Psoas muscle (tissue), 8 donors: ENCODE measurements around the gene BCLAF1. TPM values are rescaled to one million over a fixed set of nuclear protein-coding genes. Genes with fewer than 3 reads are reported as not detected.

Experiments
- ATAC-seq, 4 donors: fragments of 200-7000 bp; cut with Tn5 transposase; one replicate each; pipeline ENCODE4 v1.9.1; 2020; ENCODE audit warnings: moderate library complexity in 3 of 4, mild to moderate bottlenecking in 2 of 4
- DNase-seq, 2 donors: peaks; one replicate each; pipeline ENCODE4 v3.0.0-alpha.2; 2020
- H3K27ac ChIP-seq: fragments of 200-600 bp; one replicate; pipeline ENCODE4 v1.8.0; 2022
- H3K27me3 ChIP-seq, 3 donors: fragments of 200-600 bp in 1 of 3; one replicate each; pipeline versions ENCODE4 v1.6.1 to v1.8.0; 2013 to 2022; ENCODE audit warnings: low read length in 2 of 3, mild to moderate bottlenecking in 2 of 3, moderate library complexity in 1 of 3; ENCODE audit not compliant: insufficient read depth in 3 of 3
- H3K36me3 ChIP-seq, 2 donors: fragments of 200-600 bp in 1 of 2; one replicate each; pipeline versions ENCODE4 v1.6.1 to v1.8.0; 2013 to 2022; ENCODE audit warnings: low read depth in 1 of 2, mild to moderate bottlenecking in 1 of 2, moderate library complexity in 1 of 2; ENCODE audit not compliant: insufficient read depth in 1 of 2
- H3K4me1 ChIP-seq: fragments of 200-600 bp; one replicate; pipeline ENCODE4 v1.8.0; 2022
- H3K4me3 ChIP-seq: fragments of 200-600 bp; one replicate; pipeline ENCODE4 v1.8.0; 2022; ENCODE audit warnings: mild to moderate bottlenecking
- H3K9me3 ChIP-seq: fragments of 200-600 bp; one replicate; pipeline ENCODE4 v1.8.0; 2022
- WGBS, 3 donors: extraction: QIAGEN DNeasy Blood & Tissue Kit; methylation state at CpG; one replicate each; pipeline versions ENCODE4 v1.1.6 to v1.1.7; 2013; 5-methylcytosine and 5-hydroxymethylcytosine counted together
- intact Hi-C, 2 donors: fragments of 100-400 bp; cut with DNase I; formaldehyde crosslinking; loops; one replicate each; pipeline versions ENCODE4 v1.11.0 to v1.14.2; 2022
- polyA plus RNA-seq, 3 donors: library from polyadenylated mRNA; stranded (reverse); fragments of 200-250 nt; gene quantifications; one replicate each; pipeline ENCODE4 v1.2.3, GENCODE V29; 2013
- total RNA-seq, 4 donors: library from RNA; stranded (reverse); fragmentation: NEBNext Ultra II Directional in 2 of 4; extraction: Animal tissue kit (Norgen Biotek cat#: 25700) in 2 of 4; gene quantifications; one replicate each; pipeline versions ENCODE4 v1.2.1 to v1.2.4, GENCODE V29; 2021 to 2023
- TF ChIP-seq, protein P1 (sequence below): fragments of 200-600 bp; IDR thresholded peaks from one replicate; pipeline ENCODE4 v1.8.0; 2022; ENCODE audit warnings: antibody characterized with exemption
- donor health status: healthy with polysubstance abuse.
- donor health status: DM: no; HTN: no; CAD: no; lungs with moderate emphysema.
- donor health status: Bipolar disorder and iron deficiency.
- donor health status: healthy.
- donor health status: DM: yes; HTN: yes; CAD: no.
- donor health status: DM: no; HTN: no; CAD: no.
- donor health status: DM: no; HTN: no; CAD: no.
- donor health status: DM: yes; HTN: yes; CAD: no.

BCLAF1 gene
- total and polyA plus RNA-seq, 7 donors = 22.9 to 110 (median 82.5) TPM

DNA sequence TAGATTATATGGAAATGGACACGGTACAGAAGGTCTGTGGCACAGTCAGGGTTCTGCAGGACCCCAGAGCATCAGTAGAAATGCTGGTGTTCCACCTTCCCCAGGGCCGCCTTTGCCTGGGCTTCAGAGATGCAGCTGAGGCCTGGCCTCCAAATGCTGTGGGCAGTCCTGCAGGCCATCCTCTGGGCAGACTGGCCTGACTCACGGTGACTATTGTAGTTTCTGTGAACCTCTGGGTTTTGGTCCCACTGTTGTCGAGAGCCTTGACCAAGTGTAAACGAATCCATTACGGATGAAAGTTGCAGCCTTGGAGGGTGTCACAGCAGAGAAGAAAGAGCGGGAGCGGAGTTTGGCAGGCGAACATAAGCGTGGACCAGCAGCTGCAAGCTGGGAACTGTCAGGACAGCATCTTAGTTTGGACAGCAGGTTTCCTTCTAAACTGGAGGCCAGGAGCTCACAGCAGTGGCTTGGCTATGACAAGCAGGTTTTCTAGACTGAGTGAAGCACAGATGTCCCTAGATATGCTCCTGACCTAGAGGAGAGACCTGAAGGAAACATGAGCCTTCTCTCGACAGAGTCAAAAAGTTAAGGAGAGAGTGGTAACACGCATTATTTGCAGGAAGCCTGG is 46.2 kb upstream of the BCLAF1 start:
- Histone ChIP-seq H3K9me3 (no peaks in the 10 kb centered on the region), H3K27me3 (no peaks in the 10 kb centered on the region), H3K27ac (no peak overlapping the region), H3K4me1 (no peaks in the 10 kb centered on the region), H3K4me3 (no peak overlapping the region), H3K36me3 (no peaks in the 10 kb centered on the region)
- TF ChIP-seq, protein P1, sequence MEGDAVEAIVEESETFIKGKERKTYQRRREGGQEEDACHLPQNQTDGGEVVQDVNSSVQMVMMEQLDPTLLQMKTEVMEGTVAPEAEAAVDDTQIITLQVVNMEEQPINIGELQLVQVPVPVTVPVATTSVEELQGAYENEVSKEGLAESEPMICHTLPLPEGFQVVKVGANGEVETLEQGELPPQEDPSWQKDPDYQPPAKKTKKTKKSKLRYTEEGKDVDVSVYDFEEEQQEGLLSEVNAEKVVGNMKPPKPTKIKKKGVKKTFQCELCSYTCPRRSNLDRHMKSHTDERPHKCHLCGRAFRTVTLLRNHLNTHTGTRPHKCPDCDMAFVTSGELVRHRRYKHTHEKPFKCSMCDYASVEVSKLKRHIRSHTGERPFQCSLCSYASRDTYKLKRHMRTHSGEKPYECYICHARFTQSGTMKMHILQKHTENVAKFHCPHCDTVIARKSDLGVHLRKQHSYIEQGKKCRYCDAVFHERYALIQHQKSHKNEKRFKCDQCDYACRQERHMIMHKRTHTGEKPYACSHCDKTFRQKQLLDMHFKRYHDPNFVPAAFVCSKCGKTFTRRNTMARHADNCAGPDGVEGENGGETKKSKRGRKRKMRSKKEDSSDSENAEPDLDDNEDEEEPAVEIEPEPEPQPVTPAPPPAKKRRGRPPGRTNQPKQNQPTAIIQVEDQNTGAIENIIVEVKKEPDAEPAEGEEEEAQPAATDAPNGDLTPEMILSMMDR = no peak
- 49 to 59% (median 57%) methylated on average over 12 of the region's 12 CpGs for WGBS, 3 donors
- DNase-seq (no peak), ATAC-seq (no peak)
- intact Hi-C loops = no loop called here

DNA sequence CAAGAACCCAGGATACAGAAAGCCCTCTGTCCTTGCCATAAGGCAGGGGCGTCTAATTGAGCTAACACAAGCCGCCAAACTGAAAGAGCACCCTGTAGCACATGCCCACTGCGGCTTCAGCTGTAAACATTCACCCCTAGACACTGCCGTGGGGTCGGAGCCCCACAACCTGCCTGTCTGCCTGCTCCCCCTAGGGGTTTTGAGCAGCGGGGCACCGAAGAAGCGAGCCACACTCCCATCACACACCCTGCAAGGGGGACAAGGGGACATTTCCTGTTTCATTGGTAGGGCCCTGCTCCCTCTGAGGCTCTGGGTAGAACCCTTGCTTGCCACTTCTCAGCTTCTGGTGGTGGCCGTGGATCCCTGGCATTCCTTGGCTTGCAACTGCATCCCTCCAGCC is 45.2 kb upstream of the BCLAF1 start:
- DNase-seq (no peak), ATAC-seq (no peak)
- TF ChIP-seq, protein P1 = no peak
- 78 to 84% (median 82%) methylated on average over 9 of the region's 9 CpGs for WGBS, 3 donors
- Histone ChIP-seq H3K4me3 (no peak overlapping the region), H3K9me3 (no peaks in the 10 kb centered on the region), H3K36me3 (no peaks in the 10 kb centered on the region), H3K27me3 (no peaks in the 10 kb centered on the region), H3K4me1 (no peaks in the 10 kb centered on the region), H3K27ac (no peak overlapping the region)
- intact Hi-C loops = no loop called here

DNA sequence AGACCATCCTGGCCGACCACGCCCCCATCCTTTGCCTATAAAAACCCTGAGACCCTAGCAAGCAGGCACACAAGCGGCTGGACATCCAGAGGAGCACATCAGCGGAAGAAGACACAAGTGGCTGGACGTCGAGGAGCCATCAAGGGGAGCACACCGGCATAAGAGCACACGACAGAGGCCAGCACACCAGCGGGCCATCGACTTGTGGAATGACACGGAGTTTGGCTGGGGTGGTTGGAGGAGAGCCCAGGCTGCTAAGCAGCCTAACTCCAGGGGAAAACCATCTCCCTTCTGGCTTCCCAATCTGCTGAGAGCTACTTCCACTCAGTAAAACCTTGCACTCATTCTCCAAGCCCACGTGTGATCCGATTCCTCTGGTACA is 44.8 kb upstream of the BCLAF1 start:
- TF ChIP-seq, protein P1 = no peak
- intact Hi-C loops = no loop called here

DNA sequence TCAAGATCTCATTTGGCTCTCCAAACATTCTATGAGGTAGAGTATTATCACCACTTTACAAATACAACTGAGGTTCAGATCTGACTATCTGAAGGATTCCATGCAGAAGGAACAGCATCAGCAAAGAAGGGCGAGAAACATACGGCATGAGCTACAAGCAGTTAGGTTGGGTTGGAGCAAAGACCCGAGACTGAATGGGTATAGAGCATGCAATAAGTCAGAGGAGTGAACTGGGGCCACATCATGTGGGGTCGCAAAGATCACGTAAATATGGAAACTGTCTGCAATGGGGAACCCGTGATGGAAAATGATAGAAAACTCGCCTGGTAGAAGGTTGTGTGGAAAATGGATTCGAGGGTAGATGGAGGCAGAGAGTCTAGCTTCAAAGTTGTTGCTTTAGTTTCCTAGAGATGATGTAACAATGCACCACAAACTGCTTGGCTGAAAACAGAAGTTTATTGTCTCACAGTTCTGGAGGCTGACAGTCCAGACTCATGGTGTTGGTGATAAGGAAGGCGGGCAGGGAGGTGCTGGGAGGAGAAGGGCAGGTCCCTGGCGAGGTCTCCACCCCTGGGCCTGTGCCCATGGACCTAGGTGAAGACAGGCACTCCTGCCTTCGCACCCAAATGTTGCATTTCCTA is 44.3 kb upstream of the BCLAF1 start:
- Histone ChIP-seq H3K27me3 (no peaks in the 10 kb centered on the region), H3K9me3 (no peaks in the 10 kb centered on the region), H3K36me3 (no peaks in the 10 kb centered on the region), H3K27ac (no peak overlapping the region), H3K4me3 (no peak overlapping the region), H3K4me1 (no peaks in the 10 kb centered on the region)
- ATAC-seq (no peak), DNase-seq (no peak)
- TF ChIP-seq, protein P1 = no peak
- 95 to 97% (median 95%) methylated on average over 11 of the region's 11 CpGs for WGBS, 3 donors
- intact Hi-C loops = no loop called here

More for the DNA sequence above, 44.8 kb upstream of the BCLAF1 start:
- ATAC-seq (no peak), DNase-seq (no peak)
- H3K27ac ChIP-seq = no peak overlapping the region
- 67 to 77% (median 70%) methylated on average over 13 of the region's 13 CpGs for WGBS, 3 donors
- no peaks in the 10 kb centered on the region for H3K9me3 ChIP-seq
- H3K4me3 ChIP-seq = no peak overlapping the region
- H3K4me1 ChIP-seq = no peaks in the 10 kb centered on the region
- no peaks in the 10 kb centered on the region for H3K27me3 ChIP-seq
- H3K36me3 ChIP-seq = no peaks in the 10 kb centered on the region
